H1 (cell line): ENCODE measurements around the gene DYNC1LI1. TPM values are rescaled to one million over a fixed set of nuclear protein-coding genes. Genes with fewer than 3 reads are reported as not detected.

Source experiments
- CTCF ChIA-PET: fragments of 300-600 bp; sonication (Branson Sonifier 250); formaldehyde crosslinking; loops from one replicate; lab custom pipeline; 2021; ENCODE audit not compliant: partially characterized antibody; lab: Charles Lee
- POLR2A ChIA-PET: fragments of 300-600 bp; sonication (Branson Sonifier 250); formaldehyde crosslinking; loops from one replicate; lab custom pipeline; 2021; ENCODE audit warnings: inconsistent platforms; ENCODE audit not compliant: partially characterized antibody; lab: Charles Lee
- DNase-seq, 2 experiments: peaks; one replicate each; pipeline versions ENCODE4 v3.0.0 to v3.0.0-alpha.2; 2010 to 2022; ENCODE audit warnings: low spot score in 2 of 2, low read depth in 1 of 2, mixed read lengths in 1 of 2
- FAIRE-seq: peaks from 2 replicates; lab custom pipeline; 2011; peaks lifted over from hg19 to GRCh38; lab: Jason Lieb, UNC
- H2AFZ ChIP-seq: 2 replicates; pipeline ENCODE4 v1.8.1; 2012; ENCODE audit warnings: low read length, inconsistent platforms
- H2AK5ac ChIP-seq: 2 replicates; pipeline ENCODE4 v1.6.1; 2013; ENCODE audit warnings: low read depth, low read length
- H2BK120ac ChIP-seq: replicated peaks from 2 replicates; pipeline ENCODE3; 2013; ENCODE audit warnings: low read depth, low read length, inconsistent platforms
- H2BK12ac ChIP-seq: 2 replicates; pipeline ENCODE4 v1.6.1; 2013; ENCODE audit warnings: low read depth, low read length
- H2BK15ac ChIP-seq: 2 replicates; pipeline ENCODE4 v1.6.1; 2013; ENCODE audit warnings: low read length
- H2BK20ac ChIP-seq: 2 replicates; pipeline ENCODE4 v1.6.1; 2013; ENCODE audit warnings: low read length
- H2BK5ac ChIP-seq: 2 replicates; pipeline ENCODE4 v1.6.1; 2013; ENCODE audit warnings: low read depth, low read length
- H3K14ac ChIP-seq: 2 replicates; pipeline ENCODE4 v1.6.1; 2013; ENCODE audit warnings: inconsistent platforms; ENCODE audit not compliant: insufficient read length
- H3K18ac ChIP-seq: 2 replicates; pipeline ENCODE4 v1.6.1; 2013; ENCODE audit warnings: low read length; ENCODE audit errors: extremely low read depth
- H3K23ac ChIP-seq: 2 replicates; pipeline ENCODE4 v1.6.1; 2013; ENCODE audit warnings: inconsistent platforms; ENCODE audit not compliant: insufficient read length
- H3K23me2 ChIP-seq: 2 replicates; pipeline ENCODE4 v1.6.1; 2013; ENCODE audit warnings: low read depth, low read length
- H3K27ac ChIP-seq: 2 replicates; pipeline ENCODE4 v1.6.1; 2011; ENCODE audit warnings: low read depth, low read length, inconsistent platforms
- H3K27me3 ChIP-seq, 4 experiments: replicated peaks in 1 of 4; 1 replicate in 1 of 4; 2 replicates in 3 of 4; pipeline versions ENCODE4 v1.6.1 to v1.8.1; 2011 to 2013; ENCODE audit warnings: low read length in 3 of 4, mild to moderate bottlenecking in 3 of 4, inconsistent platforms in 2 of 4, mixed read lengths in 2 of 4, moderate library complexity in 1 of 4; ENCODE audit not compliant: control insufficient read depth in 3 of 4, insufficient read depth in 3 of 4; ENCODE audit errors: extremely low read depth in 1 of 4
- H3K36me3 ChIP-seq, 4 experiments: 2 replicates each; pipeline versions ENCODE4 v1.6.1 to v1.8.1; 2011 to 2013; ENCODE audit warnings: mild to moderate bottlenecking in 4 of 4, low read length in 3 of 4, moderate library complexity in 2 of 4, control low read depth in 1 of 4, inconsistent platforms in 1 of 4; ENCODE audit not compliant: insufficient read depth in 4 of 4, control insufficient read depth in 2 of 4
- H3K4ac ChIP-seq: replicated peaks from 2 replicates; pipeline ENCODE3; 2013; ENCODE audit warnings: low read length, low read depth, mixed read lengths, inconsistent platforms; ENCODE audit not compliant: insufficient read length
- H3K4me1 ChIP-seq, 4 experiments: replicated peaks in 1 of 4; 1 replicate in 1 of 4; 2 replicates in 3 of 4; pipeline versions ENCODE4 v1.6.1 to v1.8.1; 2011 to 2013; ENCODE audit warnings: low read length in 3 of 4, inconsistent platforms in 2 of 4, mixed read lengths in 1 of 4; ENCODE audit not compliant: insufficient read depth in 4 of 4, control insufficient read depth in 3 of 4
- H3K4me2 ChIP-seq, 2 experiments: 2 replicates each; pipeline versions ENCODE4 v1.6.1 to v1.8.1; 2011 to 2013; ENCODE audit warnings: low read depth in 2 of 2, low read length in 2 of 2, control low read depth in 1 of 2, inconsistent platforms in 1 of 2, mild to moderate bottlenecking in 1 of 2; ENCODE audit not compliant: insufficient read depth in 1 of 2
- H3K4me3 ChIP-seq, 4 experiments: fragments of 200-600, 300-600 bp in 1 of 4; sonication (generic), shearing (Covaris generic), sonication (Bioruptor Twin) in 1 of 4; 2 replicates each; pipeline versions ENCODE4 v1.5.1 to v1.8.1; 2011 to 2016; ENCODE audit warnings: low read length in 4 of 4, low read depth in 3 of 4, control low read depth in 2 of 4, inconsistent platforms in 2 of 4, mild to moderate bottlenecking in 2 of 4, mixed read lengths in 1 of 4, moderate library complexity in 1 of 4; ENCODE audit not compliant: insufficient read depth in 2 of 4; ENCODE audit errors: extremely low read depth in 1 of 4
- H3K56ac ChIP-seq: replicated peaks from 2 replicates; pipeline ENCODE3; 2013; ENCODE audit warnings: low read depth, mild to moderate bottlenecking, mixed read lengths, low read length, inconsistent platforms; ENCODE audit not compliant: insufficient read length
- H3K79me1 ChIP-seq: 2 replicates; pipeline ENCODE4 v1.6.1; 2013; ENCODE audit warnings: low read depth, low read length, control low read depth
- H3K79me2 ChIP-seq, 2 experiments: 2 replicates each; pipeline versions ENCODE4 v1.6.1 to v1.8.1; 2012 to 2013; ENCODE audit warnings: low read length in 2 of 2, mild to moderate bottlenecking in 2 of 2, inconsistent platforms in 1 of 2; ENCODE audit not compliant: insufficient read depth in 2 of 2, control insufficient read depth in 1 of 2
- H3K9ac ChIP-seq, 4 experiments: replicated peaks in 1 of 4; 1 replicate in 1 of 4; 2 replicates in 3 of 4; pipeline versions ENCODE4 v1.6.1 to v1.8.1; 2011 to 2013; ENCODE audit warnings: low read depth in 3 of 4, low read length in 3 of 4, control low read depth in 2 of 4, mild to moderate bottlenecking in 2 of 4, moderate library complexity in 2 of 4, inconsistent platforms in 1 of 4; ENCODE audit errors: extremely low read depth in 1 of 4
- H3K9me3 ChIP-seq, 2 experiments: 2 replicates each; pipeline versions ENCODE4 v1.6.1 to v1.8.1; 2012 to 2013; ENCODE audit warnings: mild to moderate bottlenecking in 2 of 2, moderate library complexity in 2 of 2, control low read depth in 1 of 2, inconsistent platforms in 1 of 2, low read depth in 1 of 2, low read length in 1 of 2, mixed read lengths in 1 of 2; ENCODE audit not compliant: insufficient read depth in 2 of 2
- H4K20me1 ChIP-seq, 2 experiments: replicated peaks in 1 of 2; 2 replicates each; pipeline versions ENCODE3 to v1.8.1; 2011 to 2013; ENCODE audit warnings: inconsistent platforms in 2 of 2, low read length in 2 of 2, mild to moderate bottlenecking in 1 of 2; ENCODE audit not compliant: insufficient read depth in 2 of 2, control insufficient read depth in 1 of 2
- H4K5ac ChIP-seq: 2 replicates; pipeline ENCODE4 v1.6.1; 2013; ENCODE audit warnings: low read length, low read depth, mixed read lengths, inconsistent platforms; ENCODE audit not compliant: insufficient read length
- H4K8ac ChIP-seq: 2 replicates; pipeline ENCODE4 v1.8.0; 2013; ENCODE audit warnings: mild to moderate bottlenecking, moderate library complexity, low read length, inconsistent platforms; ENCODE audit not compliant: insufficient read depth; ENCODE audit errors: extremely low read depth
- H4K91ac ChIP-seq: replicated peaks from 2 replicates; pipeline ENCODE3; 2013; ENCODE audit warnings: low read length, mixed read lengths, inconsistent platforms; ENCODE audit not compliant: insufficient read length
- CBX5 ChIP-seq: fragments of 300-800, 300-1000 bp; sonication (generic); IDR thresholded peaks from 2 replicates; pipeline ENCODE4 v1.7.1; 2016; ENCODE audit warnings: antibody characterized with exemption, low read length, low read depth
- CHD1 ChIP-seq: IDR thresholded peaks from 2 replicates; pipeline ENCODE4 v1.6.1; 2012; ENCODE audit warnings: low read depth, low read length, improper control_type of control experiment
- E2F6 ChIP-seq: IDR thresholded peaks from 2 replicates; pipeline ENCODE4 v1.6.1; 2012; ENCODE audit warnings: inconsistent platforms
- EGR1 ChIP-seq: IDR thresholded peaks from 2 replicates; pipeline ENCODE4 v1.6.1; 2011; ENCODE audit warnings: low read depth, low read length, borderline replicate concordance
- NANOG ChIP-seq: IDR thresholded peaks from 2 replicates; pipeline ENCODE4 v1.6.1; 2011; ENCODE audit warnings: low read length, low read depth, mild to moderate bottlenecking, inconsistent platforms; ENCODE audit not compliant: insufficient read depth, poor library complexity, severe bottlenecking
- ZNF274 ChIP-seq: IDR thresholded peaks from 2 replicates; pipeline ENCODE4 v1.7.0; 2012; ENCODE audit warnings: low read length, borderline replicate concordance; ENCODE audit errors: extremely low read depth
- WGBS, 2 experiments: shearing (Covaris generic) in 1 of 2; methylation state at CpG; one replicate each; pipeline versions ENCODE4 v1.1.6 to v1.1.7; 2013 to 2015; ENCODE audit warnings: low lambda C conversion rate in 2 of 2, mixed read lengths in 2 of 2, inconsistent platforms in 1 of 2, low coverage in 1 of 2, missing lambda C conversion rate in 1 of 2; ENCODE audit not compliant: insufficient replicate concordance in 2 of 2, insufficient coverage in 1 of 2, insufficient read length in 1 of 2; ENCODE audit errors: extremely low coverage in 1 of 2, missing lambda C conversion rate in 1 of 2; 5-methylcytosine and 5-hydroxymethylcytosine counted together
- polyA plus RNA-seq, 7 experiments: library from polyadenylated mRNA; depleted of rRNA in 3 of 7; stranded (reverse) in 5 of 7; unstranded in 2 of 7; fragments of >200 nt in 5 of 7; fragments of 200-250 nt in 2 of 7; gene quantifications; 1 replicate in 5 of 7; 2 replicates in 1 of 7; 4 replicates in 1 of 7; pipeline versions ENCODE4 v1.2.1 to v1.2.3, GENCODE V29; 2011 to 2013; ENCODE audit warnings: missing spikeins in 2 of 7, mixed read lengths in 2 of 7
- total RNA-seq: library from RNA; stranded (reverse); fragmentation: NEBNext Ultra II Directional; extraction: Animal tissue kit (Norgen Biotek cat#: 25700); gene quantifications from 2 replicates; pipeline ENCODE4 v1.2.1, GENCODE V29; 2021

Gene DYNC1LI1
- total and polyA plus RNA-seq, 2 of the 8 experiments (the other 6 are each of a cell fraction or from before 2014, with no cell fraction given): 13.6 to 45.1 TPM

DNA sequence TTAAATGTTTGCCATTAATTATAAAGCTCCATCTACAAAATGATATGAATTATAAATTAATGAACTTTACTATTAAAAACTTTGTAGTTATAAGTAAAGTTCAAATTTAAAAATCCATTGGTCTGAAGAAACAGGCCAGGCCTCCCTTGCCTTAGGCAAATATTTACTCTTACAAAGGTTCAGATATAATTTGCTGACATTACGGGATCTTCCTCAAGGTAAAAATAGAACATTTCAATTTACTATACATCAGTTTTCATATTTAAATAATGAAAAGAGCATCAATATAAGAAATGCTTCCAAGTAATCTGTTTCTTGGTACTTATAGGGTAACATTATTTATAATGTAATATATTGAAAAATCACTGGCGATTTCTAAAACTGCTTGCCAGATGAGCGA is 71.7 kb downstream of the DYNC1LI1 start:
- Histone ChIP-seq H2BK20ac (no peak overlapping the region), H3K9me3 (no peaks in the 10 kb centered on the region), H2AK5ac (no peak overlapping the region), H3K4me1 (peaks cover 0 to 6% (median 3%) of the 10 kb centered on the region in 4 experiments; a peak in 5 of 7 replicates), H3K56ac (no peak overlapping the region), H3K9ac (no peak overlapping the region), H2BK120ac (no peak overlapping the region), H3K14ac (no peak overlapping the region), H3K4ac (no peak overlapping the region), H4K5ac (no peak overlapping the region), H3K36me3 (peaks cover 0 to 4% (median 0%) of the 10 kb centered on the region in 4 experiments; a peak in 1 of 8 replicates), H3K27me3 (no peaks in the 10 kb centered on the region), H4K91ac (no peak overlapping the region), H3K23me2 (no peaks in the 10 kb centered on the region), H2BK5ac (no peak overlapping the region), H3K4me2 (no peak overlapping the region), H3K27ac (no peak overlapping the region), H2AFZ (no peak overlapping the region), H3K23ac (no peak overlapping the region), H2BK15ac (no peak overlapping the region), H4K20me1 (peaks cover 0 to 2% of the 10 kb centered on the region in 2 experiments), H2BK12ac (no peak overlapping the region), H3K79me2 (peaks cover 0 to 61% of the 10 kb centered on the region in 2 experiments; a peak in 2 of 4 replicates), H3K4me3 (no peak overlapping the region), H3K79me1 (no peaks in the 10 kb centered on the region; the same call in 1 of the 2 replicates), H3K18ac (no peak overlapping the region), H4K8ac (no peak overlapping the region)
- ChIA-PET CTCF (interaction anchor here (1.0 to 1.7 kb wide), 3 partner anchors 30 to 37 kb away, joined by 3 to 4 read pairs (median 4); no protein-coding TSS in a partner anchor), POLR2A (no interaction called here)
- DNase-seq (no peak), FAIRE-seq (no peak)
- TF ChIP-seq E2F6 (no peak), CBX5 (no peak), EGR1 (no peak), CHD1 (no peak), NANOG (no peak), ZNF274 (no peak)
- WGBS, 2 experiments: 94% methylated on average over 3 of the region's 3 CpGs; no CpG with 5 or more reads in 1 of the 2 experiments
